Ovary (tissue), 9 donors: Measurements from ENCODE around the gene CARM1. TPM values are rescaled to one million over a fixed set of nuclear protein-coding genes. Genes with fewer than 3 reads are reported as not detected.

Source experiments
- DNase-seq, 5 donors: peaks; one replicate each; pipeline ENCODE4 v3.0.0-alpha.2; 2019 to 2020
- H3K27ac ChIP-seq, 2 donors: fragments of 200-600 bp; one replicate each; pipeline versions ENCODE4 v1.5.1 to v1.8.0; 2019 to 2022
- H3K27me3 ChIP-seq: fragments of 200-600 bp; one replicate; pipeline ENCODE4 v1.8.0; 2022
- H3K36me3 ChIP-seq: fragments of 200-600 bp; sonication (generic); one replicate; pipeline ENCODE4 v1.5.1; 2019
- H3K4me1 ChIP-seq: one replicate; pipeline ENCODE4 v1.8.1; 2013; ENCODE audit warnings: mild to moderate bottlenecking, moderate library complexity; ENCODE audit not compliant: insufficient read depth
- H3K4me3 ChIP-seq: fragments of 200-600 bp; sonication (generic); one replicate; pipeline ENCODE4 v1.5.1; 2017
- H3K9me3 ChIP-seq, 2 donors: fragments of 200-600 bp in 1 of 2; sonication (generic) in 1 of 2; one replicate each; pipeline versions ENCODE4 v1.5.1 to v1.8.1; 2013 to 2019; ENCODE audit warnings: mild to moderate bottlenecking in 1 of 2, moderate library complexity in 1 of 2
- CTCF ChIP-seq, 3 donors: fragments of 450-650 bp in 2 of 3; fragments of 200-600 bp in 1 of 3; IDR thresholded peaks; one replicate each; pipeline versions ENCODE4 v1.5.1 to v1.8.0; 2016 to 2022; ENCODE audit warnings: antibody characterized with exemption in 3 of 3, mild to moderate bottlenecking in 1 of 3
- EP300 ChIP-seq: sonication (generic); formaldehyde crosslinking; IDR thresholded peaks from one replicate; pipeline ENCODE4 v1.6.1; 2017; ENCODE audit warnings: antibody characterized with exemption
- POLR2A ChIP-seq: fragments of 450-650 bp; IDR thresholded peaks from one replicate; pipeline ENCODE4 v1.6.1; 2017; ENCODE audit warnings: antibody characterized with exemption, mild to moderate bottlenecking, moderate library complexity
- WGBS, 3 donors: extraction: QIAGEN DNeasy Blood & Tissue Kit in 1 of 3; methylation state at CpG; one replicate each; pipeline versions ENCODE4 v1.1.5 to v1.1.7; 2013 to 2017; 5-methylcytosine and 5-hydroxymethylcytosine counted together
- intact Hi-C, 4 donors: fragments of 100-400 bp; cut with DNase I; formaldehyde crosslinking; loops; one replicate each; pipeline versions ENCODE4 v1.11.0 to v1.15.1; 2022 to 2023
- polyA plus RNA-seq, 2 donors: library from polyadenylated mRNA; stranded (reverse); fragments of 200-250 nt in 1 of 2; fragments of 350-450 nt in 1 of 2; fragmentation: Illumina TruSeq in 1 of 2; extraction: RNeasy Lipid Tissue Mini Kit (QIAGEN cat#74804) in 1 of 2; gene quantifications; one replicate each; pipeline ENCODE4 v1.2.3, GENCODE V29; 2013 to 2014
- total RNA-seq, 7 donors: library from RNA; depleted of rRNA in 2 of 7; stranded (reverse); fragments of >200 nt in 2 of 7; fragmentation: NEBNext Ultra II Directional in 3 of 7; extraction: Animal tissue kit (Norgen Biotek cat#: 25700) in 3 of 7; gene quantifications; one replicate each; pipeline versions ENCODE4 v1.1.0 to v1.2.4, GENCODE V29; 2016 to 2023
- donor health status: DM: no; HTN: no; CAD: no; lungs with moderate emphysema.
- donor health status: DM: no; HTN: no; CAD: no.
- donor health status: Bipolar disorder and iron deficiency.
- donor health status: DM: yes; HTN: yes; CAD: no.
- donor health status: DM: no; HTN: no; CAD: no.
- donor health status: DM: yes; HTN: yes; CAD: no.

The CARM1 gene
- total and polyA plus RNA-seq, 9 donors: 10.1 to 42.1 (median 38.1) TPM

GRCh38 chr19:10831987-10832938, 39.1 kb upstream of the CARM1 start:
- WGBS, 3 donors: 59 to 69% (median 69%) methylated on average over 25 to 28 of the region's 28 CpGs
- H3K9me3 ChIP-seq: no peaks in the 10 kb centered on the region
- no peaks in the 10 kb centered on the region for H3K36me3 ChIP-seq
- H3K27ac ChIP-seq: peak overlapping the region in 1 of 2 donors; percentile 12
- intact Hi-C loops: no loop called here
- TF ChIP-seq EP300 (no peak), CTCF (IDR thresholded peaks at IDR 0.05) (no peak), POLR2A (no peak)
- DNase-seq: no peak
- H3K4me3 ChIP-seq: no peak overlapping the region
- H3K27me3 ChIP-seq: no peaks in the 10 kb centered on the region
- peaks cover 4% of the 10 kb centered on the region for H3K4me1 ChIP-seq

GRCh38 chr19:10832939-10833296, 38.4 kb upstream of the CARM1 start:
- 60 to 65% (median 65%) methylated on average over 20 of the region's 20 CpGs for WGBS, 3 donors
- DNase-seq: no peak
- H3K27ac ChIP-seq: no peak overlapping the region
- intact Hi-C loops: no loop called here
- H3K4me1 ChIP-seq: peaks cover 4% of the 10 kb centered on the region
- TF ChIP-seq CTCF (IDR thresholded peaks at IDR 0.05): no peak
- no peak for TF ChIP-seq POLR2A
- TF ChIP-seq EP300: no peak
- no peaks in the 10 kb centered on the region for H3K9me3 ChIP-seq
- H3K27me3 ChIP-seq: no peaks in the 10 kb centered on the region
- no peaks in the 10 kb centered on the region for H3K36me3 ChIP-seq
- H3K4me3 ChIP-seq: no peak overlapping the region

GRCh38 chr19:10835089-10835753, 36.1 kb upstream of the CARM1 start:
- intact Hi-C loops: no loop called here
- Histone ChIP-seq H3K4me1 (peaks cover 4% of the 10 kb centered on the region), H3K4me3 (peak overlapping the region; percentile 68), H3K9me3 (no peaks in the 10 kb centered on the region), H3K36me3 (no peaks in the 10 kb centered on the region), H3K27ac (peak overlapping the region; percentile 56 to 98), H3K27me3 (no peaks in the 10 kb centered on the region)
- peak; percentile 15 for TF ChIP-seq POLR2A
- TF ChIP-seq EP300: no peak
- 46 to 58% (median 55%) methylated on average over 32 of the region's 32 CpGs for WGBS, 3 donors
- DNase-seq: peak in 1 of 5 donors; percentile 100

- 0 to 1% (median 0%) methylated on average over 50 of the region's 50 CpGs for WGBS, 3 donors
Measured at GRCh38 chr19:10835754-10836478, 35.4 kb upstream of the CARM1 start, which contains the start of gene TMED1. Gene TMED1, minus strand, starts transcription at chr19:10836212. Its CDS starts 21 bp downstream, at chr19:10836191.

More at GRCh38 chr19:10835754-10836478, 35.4 kb upstream of the CARM1 start, which contains the start of gene TMED1:
- Histone ChIP-seq H3K36me3 (no peaks in the 10 kb centered on the region), H3K4me3 (peak within 1 kb of the TSS; percentile 68), H3K4me1 (peaks cover 4% of the 10 kb centered on the region), H3K9me3 (no peaks in the 10 kb centered on the region), H3K27ac (peak within 1 kb of the TSS; percentile 73 to 98), H3K27me3 (no peaks in the 10 kb centered on the region)
- intact Hi-C loops: no loop called here
- TF ChIP-seq EP300 (peak; percentile 25), CTCF (IDR thresholded peaks at IDR 0.05) (peak in 2 of 3 donors; percentile 76 to 77), POLR2A (peak; percentile 58)
- peak; percentile 94 to 100 (median 100) for DNase-seq
